Measurements from ENCODE around the gene TYW3.
"Not testable (repeated sequence)": the region's sequence is repeated elsewhere in the genome, so short reads cannot be mapped to it uniquely, and the experiment has no call there.

TYW3 gene

GRCh38 chr1:74729741-74730478, 3.0 kb upstream of the TYW3 start:
- H3K27me3 ChIP-seq (ENCODE audit: control insufficient read depth in 5 of 5, insufficient read depth in 4 of 5, low read length in 5 of 5): no peaks in the 10 kb centered on the region
- H3K4me1 ChIP-seq (ENCODE audit: control insufficient read depth in 5 of 5, insufficient read depth in 5 of 5, low read length in 5 of 5): peaks cover 7 to 49% (median 28%) of the 10 kb centered on the region in 5 donors
- H3K9me3 ChIP-seq (ENCODE audit: control insufficient read depth in 5 of 5, low read length in 5 of 5): peaks cover 0 to 5% (median 0%) of the 10 kb centered on the region in 5 donors
- no peak overlapping the region for H3K9ac ChIP-seq (ENCODE audit: low read length in 5 of 5)
- peak overlapping the region; percentile 5 for H3K27ac ChIP-seq (ENCODE audit: low read depth, low read length)
- H3K4me3 ChIP-seq (ENCODE audit: low read depth in 1 of 5, low read length in 5 of 5): no peak overlapping the region
- H3K36me3 ChIP-seq (ENCODE audit: control insufficient read depth in 5 of 5, insufficient read depth in 5 of 5, low read length in 5 of 5): peaks cover 0 to under 1% (median 0%) of the 10 kb centered on the region in 5 donors

- no peaks in the 10 kb centered on the region for H3K36me3 ChIP-seq (ENCODE audit: control insufficient read depth in 5 of 5, insufficient read depth in 5 of 5, low read length in 5 of 5)
- H3K9ac ChIP-seq (ENCODE audit: low read length in 5 of 5): peak overlapping the region in 2 of 5 donors; percentile 29 to 31
- no peaks in the 10 kb centered on the region for H3K9me3 ChIP-seq (ENCODE audit: control insufficient read depth in 5 of 5, low read length in 5 of 5)
- H3K4me1 ChIP-seq (ENCODE audit: control insufficient read depth in 5 of 5, insufficient read depth in 5 of 5, low read length in 5 of 5): peaks cover 7 to 49% (median 28%) of the 10 kb centered on the region in 5 donors
- no peaks in the 10 kb centered on the region for H3K27me3 ChIP-seq (ENCODE audit: control insufficient read depth in 5 of 5, insufficient read depth in 4 of 5, low read length in 5 of 5)
- peak overlapping the region in 2 of 5 donors; percentile 35 to 42 for H3K4me3 ChIP-seq (ENCODE audit: low read depth in 1 of 5, low read length in 5 of 5)
- H3K27ac ChIP-seq (ENCODE audit: low read depth, low read length): no peak overlapping the region
Observed at GRCh38 chr1:74731399-74732052, 1.4 kb upstream of the TYW3 start.

GRCh38 chr1:74732071-74732946, 643 bp upstream of the TYW3 start:
- Histone ChIP-seq H3K9ac (ENCODE audit: low read length in 5 of 5) (peak overlapping the region; percentile 71 to 95 (median 81)), H3K4me1 (ENCODE audit: control insufficient read depth in 5 of 5, insufficient read depth in 5 of 5, low read length in 5 of 5) (peaks cover 7 to 49% (median 28%) of the 10 kb centered on the region in 5 donors), H3K27ac (ENCODE audit: low read depth, low read length) (peak overlapping the region; percentile 96), H3K4me3 (ENCODE audit: low read depth in 1 of 5, low read length in 5 of 5) (peak overlapping the region; percentile 83 to 100 (median 99))
- H3K36me3 ChIP-seq (ENCODE audit: control insufficient read depth in 5 of 5, insufficient read depth in 5 of 5, low read length in 5 of 5); H3K27me3 ChIP-seq (ENCODE audit: control insufficient read depth in 5 of 5, insufficient read depth in 4 of 5, low read length in 5 of 5); H3K9me3 ChIP-seq (ENCODE audit: control insufficient read depth in 5 of 5, low read length in 5 of 5): not testable (repeated sequence)

- Histone ChIP-seq H3K9ac (ENCODE audit: low read length in 5 of 5) (peak overlapping the region; percentile 72 to 99 (median 95)), H3K4me3 (ENCODE audit: low read depth in 1 of 5, low read length in 5 of 5) (peak overlapping the region; percentile 83 to 100 (median 99)), H3K36me3 (ENCODE audit: control insufficient read depth in 5 of 5, insufficient read depth in 5 of 5, low read length in 5 of 5) (peaks cover 12 to 16% (median 14%) of the 10 kb centered on the region in 5 donors), H3K27ac (ENCODE audit: low read depth, low read length) (peak overlapping the region; percentile 96), H3K27me3 (ENCODE audit: control insufficient read depth in 5 of 5, insufficient read depth in 4 of 5, low read length in 5 of 5) (no peaks in the 10 kb centered on the region), H3K9me3 (ENCODE audit: control insufficient read depth in 5 of 5, low read length in 5 of 5) (no peaks in the 10 kb centered on the region), H3K4me1 (ENCODE audit: control insufficient read depth in 5 of 5, insufficient read depth in 5 of 5, low read length in 5 of 5) (peaks cover 4 to 41% (median 28%) of the 10 kb centered on the region in 5 donors)
Observed at GRCh38 chr1:74733604-74734484, 892 bp downstream of the TYW3 start.

- Histone ChIP-seq H3K27me3 (ENCODE audit: control insufficient read depth in 5 of 5, insufficient read depth in 4 of 5, low read length in 5 of 5) (no peaks in the 10 kb centered on the region), H3K4me3 (ENCODE audit: low read depth in 1 of 5, low read length in 5 of 5) (no peak overlapping the region), H3K9ac (ENCODE audit: low read length in 5 of 5) (no peak overlapping the region), H3K4me1 (ENCODE audit: control insufficient read depth in 5 of 5, insufficient read depth in 5 of 5, low read length in 5 of 5) (peaks cover 0 to 19% (median 14%) of the 10 kb centered on the region in 5 donors), H3K36me3 (ENCODE audit: control insufficient read depth in 5 of 5, insufficient read depth in 5 of 5, low read length in 5 of 5) (peaks cover 23 to 45% (median 40%) of the 10 kb centered on the region in 5 donors), H3K27ac (ENCODE audit: low read depth, low read length) (no peak overlapping the region), H3K9me3 (ENCODE audit: control insufficient read depth in 5 of 5, low read length in 5 of 5) (no peaks in the 10 kb centered on the region)
Observed at GRCh38 chr1:74737333-74737732, 4.4 kb downstream of the TYW3 start.

- peaks cover 23 to 65% (median 56%) of the 10 kb centered on the region in 5 donors for H3K36me3 ChIP-seq (ENCODE audit: control insufficient read depth in 5 of 5, insufficient read depth in 5 of 5, low read length in 5 of 5)
- not testable (repeated sequence) for H3K27me3 ChIP-seq (ENCODE audit: control insufficient read depth in 5 of 5, insufficient read depth in 4 of 5, low read length in 5 of 5); H3K9me3 ChIP-seq (ENCODE audit: control insufficient read depth in 5 of 5, low read length in 5 of 5); H3K4me1 ChIP-seq (ENCODE audit: control insufficient read depth in 5 of 5, insufficient read depth in 5 of 5, low read length in 5 of 5); H3K4me3 ChIP-seq (ENCODE audit: low read depth in 1 of 5, low read length in 5 of 5); H3K9ac ChIP-seq (ENCODE audit: low read length in 5 of 5); H3K27ac ChIP-seq (ENCODE audit: low read depth, low read length)
Observed at GRCh38 chr1:74740307-74740980, 7.5 kb downstream of the TYW3 start.

- not testable (repeated sequence) for H3K4me1 ChIP-seq (ENCODE audit: control insufficient read depth in 5 of 5, insufficient read depth in 5 of 5, low read length in 5 of 5); H3K27ac ChIP-seq (ENCODE audit: low read depth, low read length); H3K27me3 ChIP-seq (ENCODE audit: control insufficient read depth in 5 of 5, insufficient read depth in 4 of 5, low read length in 5 of 5); H3K9me3 ChIP-seq (ENCODE audit: control insufficient read depth in 5 of 5, low read length in 5 of 5); H3K9ac ChIP-seq (ENCODE audit: low read length in 5 of 5); H3K4me3 ChIP-seq (ENCODE audit: low read depth in 1 of 5, low read length in 5 of 5)
- H3K36me3 ChIP-seq (ENCODE audit: control insufficient read depth in 5 of 5, insufficient read depth in 5 of 5, low read length in 5 of 5): peaks cover 16 to 66% (median 50%) of the 10 kb centered on the region in 5 donors
Observed at GRCh38 chr1:74745247-74745646, 12.3 kb downstream of the TYW3 start.

GRCh38 chr1:74748960-74749359, 16.0 kb downstream of the TYW3 start:
- peaks cover 38 to 71% (median 49%) of the 10 kb centered on the region in 5 donors for H3K36me3 ChIP-seq (ENCODE audit: control insufficient read depth in 5 of 5, insufficient read depth in 5 of 5, low read length in 5 of 5)
- no peaks in the 10 kb centered on the region for H3K4me1 ChIP-seq (ENCODE audit: control insufficient read depth in 5 of 5, insufficient read depth in 5 of 5, low read length in 5 of 5)
- H3K27me3 ChIP-seq (ENCODE audit: control insufficient read depth in 5 of 5, insufficient read depth in 4 of 5, low read length in 5 of 5): no peaks in the 10 kb centered on the region
- H3K9me3 ChIP-seq (ENCODE audit: control insufficient read depth in 5 of 5, low read length in 5 of 5): peaks cover 0 to 4% (median 0%) of the 10 kb centered on the region in 5 donors
- no peak overlapping the region for H3K9ac ChIP-seq (ENCODE audit: low read length in 5 of 5)
- no peak overlapping the region for H3K27ac ChIP-seq (ENCODE audit: low read depth, low read length)
- H3K4me3 ChIP-seq (ENCODE audit: low read depth in 1 of 5, low read length in 5 of 5): no peak overlapping the region

- Histone ChIP-seq H3K27ac (ENCODE audit: low read depth, low read length) (no peak overlapping the region), H3K4me1 (ENCODE audit: control insufficient read depth in 5 of 5, insufficient read depth in 5 of 5, low read length in 5 of 5) (no peaks in the 10 kb centered on the region), H3K36me3 (ENCODE audit: control insufficient read depth in 5 of 5, insufficient read depth in 5 of 5, low read length in 5 of 5) (peaks cover 54 to 84% (median 58%) of the 10 kb centered on the region in 5 donors), H3K9me3 (ENCODE audit: control insufficient read depth in 5 of 5, low read length in 5 of 5) (no peaks in the 10 kb centered on the region), H3K27me3 (ENCODE audit: control insufficient read depth in 5 of 5, insufficient read depth in 4 of 5, low read length in 5 of 5) (no peaks in the 10 kb centered on the region), H3K4me3 (ENCODE audit: low read depth in 1 of 5, low read length in 5 of 5) (no peak overlapping the region), H3K9ac (ENCODE audit: low read length in 5 of 5) (no peak overlapping the region)
Observed at GRCh38 chr1:74753104-74753503, 20.2 kb downstream of the TYW3 start.

Measured in subcutaneous abdominal adipose tissue (tissue), 5 donors.